Glomerular visceral epithelial cell (primary cell): Measurements from ENCODE around the gene NT5C2.
A peak's percentile ranks its signal among the peaks of the same experiment; 100 is the strongest.
"Not testable (repeated sequence)": the region's sequence is repeated elsewhere in the genome, so short reads cannot be mapped to it uniquely, and the experiment has no call there.

Experiments
- DNase-seq: peaks from one replicate; pipeline ENCODE4 v3.0.0-alpha.2; 2016; ENCODE audit errors: extremely low spot score

The NT5C2 gene

DNA sequence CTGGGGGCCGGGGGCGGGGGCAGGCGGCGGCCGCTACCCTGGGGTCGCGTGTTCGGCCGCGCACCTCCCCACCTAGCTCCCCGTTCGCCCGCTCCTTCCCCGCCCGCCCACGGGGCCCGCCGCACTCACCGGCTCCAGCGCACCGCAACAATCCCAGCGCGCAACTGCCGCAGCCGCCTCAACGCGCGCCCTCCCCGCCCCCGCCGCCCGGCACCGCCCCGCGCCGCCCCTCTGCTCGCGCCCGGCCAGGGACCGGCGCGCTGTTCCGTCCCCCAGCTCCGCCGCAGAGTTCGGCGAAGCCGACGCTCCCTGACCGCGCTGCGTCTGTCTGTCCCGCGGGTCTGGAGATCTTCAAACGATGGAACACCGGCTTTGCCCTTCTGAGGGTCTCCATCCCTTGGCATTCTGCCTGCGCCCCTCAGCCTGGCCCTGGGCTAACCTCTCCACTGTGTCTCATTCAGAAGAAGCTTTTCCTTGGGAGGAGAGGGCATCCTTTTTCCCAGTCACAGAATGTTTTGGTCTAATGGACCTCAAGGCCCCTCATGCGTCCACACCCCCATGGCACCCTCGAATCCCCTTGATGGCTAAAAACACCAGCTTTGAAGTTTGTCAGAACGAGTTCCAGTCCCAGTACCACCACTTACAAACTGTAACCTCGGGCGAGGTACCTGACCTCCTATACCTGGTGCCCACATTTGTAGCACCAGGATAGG lies at the start of gene NT5C2:
Gene NT5C2, minus strand, starts transcription at position 166 of the 713 bp plus-strand sequence. CDS start 18,314 bp downstream, outside the sequence.
- DNase-seq: peak; percentile 83

DNA sequence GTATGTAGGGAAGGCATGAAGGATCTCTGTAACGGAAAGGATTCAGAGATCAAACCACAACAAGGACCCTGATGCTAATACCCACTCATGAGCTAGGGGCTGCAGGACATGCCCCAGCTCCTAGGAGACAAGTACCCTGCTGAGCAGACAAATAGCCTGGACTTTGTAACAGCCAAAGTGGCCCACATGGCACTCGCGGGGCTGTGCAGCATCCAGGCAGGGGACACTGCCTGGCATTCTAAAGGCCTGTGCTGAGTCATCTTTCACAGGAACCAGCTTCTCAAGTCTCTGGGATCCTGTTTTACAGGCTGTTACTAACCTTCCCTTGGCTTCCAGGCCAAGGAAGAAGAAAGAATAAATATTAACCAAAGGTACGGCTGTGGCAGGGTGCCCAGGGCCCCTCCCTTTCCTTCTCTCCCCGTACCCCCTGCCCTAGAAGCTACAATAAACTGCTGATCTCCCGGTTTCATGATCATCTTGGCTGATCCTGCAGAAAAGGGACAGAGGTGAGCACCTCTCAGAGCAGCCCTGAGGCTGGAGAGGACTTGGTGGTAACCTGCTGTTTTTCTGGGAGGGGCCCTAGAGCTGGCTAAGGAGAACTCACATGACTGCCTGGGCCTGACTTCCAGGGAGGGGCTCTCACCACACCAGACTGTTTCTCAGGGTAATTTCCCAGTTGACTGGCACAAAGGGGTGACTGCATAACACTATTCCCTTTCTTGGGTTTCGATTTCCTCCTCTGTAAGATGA lies 48.4 kb upstream of the NT5C2 start:
- DNase-seq: peak; percentile 80

DNA sequence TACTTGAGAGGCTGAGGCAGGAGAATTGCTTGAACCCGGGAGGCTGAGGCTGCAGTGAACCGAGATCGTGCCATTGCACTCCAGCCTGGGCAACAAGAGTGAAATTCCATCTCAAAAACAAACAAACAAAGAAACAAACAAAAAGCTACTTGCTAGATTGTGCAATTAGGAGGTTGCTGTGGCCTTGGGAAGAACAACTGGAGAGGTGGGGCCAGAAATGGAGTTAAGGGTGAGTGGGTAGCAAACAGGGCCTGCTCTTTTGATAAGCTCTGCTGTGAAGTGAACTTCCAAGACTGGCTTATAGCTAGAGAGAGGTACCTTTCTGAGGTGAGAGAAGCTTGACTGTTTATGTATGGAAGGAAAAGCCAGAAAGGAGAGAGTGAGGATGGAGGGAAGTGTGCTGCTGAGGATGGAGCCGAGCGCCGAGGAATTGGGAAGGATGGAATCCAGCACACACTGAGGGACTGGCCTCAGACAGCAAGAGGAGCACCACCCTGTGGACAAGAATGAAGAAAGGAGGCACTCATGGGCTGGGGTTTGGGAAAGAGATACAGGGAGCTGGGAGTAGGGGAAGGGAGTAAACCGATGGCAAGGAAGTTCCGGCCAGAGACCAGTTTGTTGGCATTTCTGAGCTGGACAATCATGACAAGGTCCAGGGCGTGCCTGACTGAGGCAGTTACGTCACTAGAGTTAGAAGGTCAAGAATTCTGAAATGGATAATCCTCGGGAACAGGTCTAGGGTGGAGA lies 45.6 kb upstream of the NT5C2 start:
- DNase-seq: no peak

DNA sequence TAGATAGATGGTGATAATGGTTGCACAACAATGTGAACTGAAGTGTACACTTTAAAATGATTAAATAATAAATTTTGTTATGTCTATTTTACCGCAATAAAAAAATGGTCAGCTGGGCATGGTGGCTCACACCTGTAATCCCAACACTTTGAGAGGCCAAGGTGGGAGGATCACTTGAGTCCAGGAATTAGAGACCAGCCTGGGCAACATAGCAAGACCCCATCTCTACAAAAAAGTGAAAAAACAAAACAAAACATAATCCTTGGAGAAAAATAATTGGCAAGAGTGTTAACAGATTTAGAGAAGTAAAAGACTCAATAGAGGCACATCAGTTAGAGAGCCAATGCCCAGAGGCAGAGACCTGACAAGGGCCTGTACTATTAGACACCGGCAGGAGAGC lies 42.7 kb upstream of the NT5C2 start:
- no peak for DNase-seq

DNA sequence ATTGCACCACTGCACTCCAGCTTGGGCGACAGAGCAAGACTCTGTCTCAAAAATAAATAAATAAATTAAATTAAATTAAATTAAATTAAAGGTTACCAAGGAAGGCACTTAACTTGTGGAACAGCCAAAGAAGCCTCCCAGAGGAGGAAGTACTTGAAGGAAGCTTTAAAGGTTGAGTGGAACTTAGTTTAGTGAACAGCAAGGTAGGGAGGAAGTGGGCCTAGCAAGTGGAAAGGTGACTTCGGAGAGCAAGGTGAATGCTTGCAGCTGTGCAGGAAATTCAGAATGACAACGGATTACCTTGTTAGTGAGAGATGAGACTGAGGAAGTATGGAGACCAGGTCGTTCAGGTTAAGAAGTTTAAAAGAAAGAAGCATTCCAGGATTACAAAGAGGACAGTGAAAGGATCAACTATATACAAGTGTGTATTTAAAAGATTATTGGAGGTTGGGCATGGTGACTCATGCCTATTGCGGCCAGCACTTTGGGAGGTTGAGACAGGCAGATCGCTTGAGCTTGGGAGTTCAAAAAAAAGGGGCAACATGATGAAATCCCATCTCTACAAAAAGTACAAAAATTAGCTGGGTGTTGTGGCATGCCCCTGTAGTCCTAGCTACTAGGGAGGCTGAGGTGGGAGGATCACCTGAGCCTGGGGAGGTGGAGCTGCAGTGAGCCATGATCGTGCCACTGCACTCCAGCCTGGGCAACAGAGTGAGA lies 39.9 kb upstream of the NT5C2 start:
- DNase-seq: peak; percentile 41

DNA sequence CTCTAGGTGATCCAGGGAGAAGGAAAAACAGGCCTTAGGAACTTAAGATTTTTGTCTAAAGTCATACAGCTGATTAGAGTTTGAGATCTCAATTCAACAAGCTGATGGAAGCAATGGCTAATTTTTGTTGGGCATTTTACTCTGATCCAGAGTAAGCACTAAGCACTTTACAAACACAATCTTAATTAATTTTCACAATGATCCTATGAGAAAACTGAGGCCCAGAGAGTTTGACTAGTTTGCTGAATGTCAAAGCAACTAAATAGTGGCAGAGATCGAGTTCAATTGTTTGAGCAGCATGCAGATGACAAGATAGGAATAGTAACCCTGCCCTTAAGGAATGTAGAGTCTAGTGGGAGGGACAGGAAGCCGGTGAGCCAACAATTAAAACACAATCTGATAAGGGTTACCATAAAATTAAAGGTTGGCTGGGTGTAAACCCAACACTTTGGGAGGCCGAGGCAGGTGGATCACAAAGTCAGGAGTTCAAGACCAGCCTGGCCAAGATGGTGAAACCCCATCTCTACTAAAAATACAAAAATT lies 39.1 kb upstream of the NT5C2 start:
- DNase-seq: no peak

DNA sequence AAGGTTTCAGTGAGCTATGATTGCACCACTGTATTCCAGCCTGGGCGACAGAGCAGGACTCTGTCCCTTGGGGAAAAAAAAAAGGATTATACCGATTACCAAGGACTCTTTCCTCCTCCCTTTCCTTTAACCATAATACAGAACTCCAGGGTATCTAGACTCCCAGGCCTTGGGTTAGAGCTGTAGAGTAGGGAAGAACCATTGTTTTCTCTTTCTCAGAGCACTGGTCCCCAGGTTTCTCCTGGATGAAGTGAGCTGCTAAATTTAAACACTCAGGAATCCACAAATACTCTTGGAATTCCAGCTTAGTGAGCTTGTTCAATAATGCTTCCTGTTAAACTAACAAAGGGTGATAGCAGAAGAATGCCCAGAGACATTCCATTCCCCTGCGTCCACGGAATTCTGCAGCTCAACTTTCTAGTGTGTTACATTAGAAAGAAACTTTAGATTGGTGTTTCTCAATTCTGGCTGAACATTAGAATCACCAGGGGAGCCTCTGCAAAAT lies 38.0 kb upstream of the NT5C2 start:
- DNase-seq: peak; percentile 90

DNA sequence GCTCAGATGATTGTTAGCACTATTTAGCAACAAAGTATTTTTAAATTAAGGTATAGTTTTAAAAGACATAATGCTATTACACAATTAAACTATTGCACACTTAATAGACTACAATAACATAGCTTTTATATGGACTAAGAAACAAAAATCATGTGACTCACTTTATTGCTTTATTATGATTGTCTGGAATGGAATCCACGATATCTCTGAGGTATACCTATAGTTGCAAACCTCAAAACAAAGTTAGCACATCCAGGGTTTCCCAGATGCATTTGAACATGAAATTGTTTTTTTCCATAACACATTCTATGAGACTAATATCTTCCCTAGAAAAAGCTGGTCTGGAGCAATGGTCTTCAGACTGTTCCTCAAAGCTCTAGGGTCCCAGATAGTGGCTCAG lies 34.3 kb upstream of the NT5C2 start:
- no peak for DNase-seq

DNA sequence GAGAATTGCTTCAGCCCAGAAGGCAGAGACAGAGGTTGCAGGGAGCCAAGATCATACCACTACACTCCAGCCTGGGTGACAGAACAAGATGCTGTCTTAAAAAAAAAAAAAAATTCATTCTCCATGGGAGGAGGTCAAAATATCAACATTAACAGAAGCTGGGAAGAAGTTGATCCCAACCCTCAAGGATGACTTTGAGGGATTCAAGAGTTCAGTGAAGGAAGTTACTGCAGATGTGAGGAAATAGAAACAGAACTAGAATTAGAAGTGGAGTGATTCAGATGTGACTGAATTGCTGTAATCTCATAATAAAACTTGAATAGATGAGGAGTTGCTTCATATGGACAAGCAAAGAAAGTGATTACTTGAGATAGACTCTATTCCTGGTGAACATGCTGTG lies 32.9 kb upstream of the NT5C2 start:
- no peak for DNase-seq

DNA sequence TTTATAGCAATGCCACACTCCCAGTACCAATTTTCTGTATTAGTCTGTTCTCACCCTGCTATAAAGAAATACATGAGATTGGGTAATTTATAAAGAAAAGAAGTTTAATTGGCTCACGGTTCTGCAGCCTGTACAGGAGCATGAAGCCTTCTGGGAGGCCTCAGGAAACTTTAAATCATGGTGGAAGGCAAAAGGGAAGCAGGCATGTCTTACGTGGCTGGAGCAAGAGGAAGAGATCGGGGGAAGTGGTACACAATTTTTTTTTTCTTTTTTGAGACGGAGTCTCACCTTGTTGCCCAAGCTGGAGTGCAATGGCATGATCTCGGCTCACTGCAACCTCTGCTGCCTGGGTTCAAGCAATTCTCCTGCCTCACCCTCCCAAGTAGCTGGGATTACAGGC lies 31.6 kb upstream of the NT5C2 start:
- DNase-seq: not testable (repeated sequence)

DNA sequence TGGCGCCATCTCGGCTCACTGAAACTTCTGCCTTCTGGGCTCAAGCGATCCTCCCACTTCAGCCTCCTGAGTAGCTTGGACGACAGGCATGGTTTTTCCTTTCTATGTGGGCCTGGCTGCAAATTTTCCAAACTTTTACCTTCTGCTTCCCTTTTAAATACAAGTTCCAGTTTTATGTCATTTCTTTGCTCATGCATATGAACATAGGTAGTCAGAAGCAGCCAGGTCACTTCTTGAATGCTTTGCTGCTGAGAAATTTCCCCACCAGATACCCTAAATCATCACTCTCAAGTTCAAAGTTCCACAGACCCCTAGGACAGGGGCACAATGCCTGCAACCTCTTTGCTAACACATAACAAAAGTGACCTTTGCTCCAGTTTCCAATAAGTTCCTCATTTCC lies 31.1 kb upstream of the NT5C2 start:
- no peak for DNase-seq

DNA sequence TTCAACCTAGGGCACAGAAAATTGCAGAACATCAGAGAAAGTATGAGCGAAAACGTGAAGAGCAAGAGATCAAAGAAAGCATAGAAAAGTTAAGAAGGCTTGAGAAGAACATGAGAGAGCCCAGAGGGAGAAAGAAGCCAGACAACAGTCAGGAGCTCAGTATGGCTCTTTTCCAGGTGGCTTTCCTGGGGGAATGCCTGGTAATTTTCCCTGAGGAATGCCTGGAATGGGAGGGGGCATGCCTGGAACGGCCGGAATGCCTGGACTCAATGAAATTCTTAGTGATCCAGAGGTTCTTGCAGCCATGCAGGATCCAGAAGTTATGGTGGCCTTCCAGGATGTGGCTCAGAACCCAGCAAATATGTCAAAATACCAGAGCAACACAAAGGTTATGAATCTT lies 23.3 kb upstream of the NT5C2 start:
- DNase-seq: peak; percentile 19

DNA sequence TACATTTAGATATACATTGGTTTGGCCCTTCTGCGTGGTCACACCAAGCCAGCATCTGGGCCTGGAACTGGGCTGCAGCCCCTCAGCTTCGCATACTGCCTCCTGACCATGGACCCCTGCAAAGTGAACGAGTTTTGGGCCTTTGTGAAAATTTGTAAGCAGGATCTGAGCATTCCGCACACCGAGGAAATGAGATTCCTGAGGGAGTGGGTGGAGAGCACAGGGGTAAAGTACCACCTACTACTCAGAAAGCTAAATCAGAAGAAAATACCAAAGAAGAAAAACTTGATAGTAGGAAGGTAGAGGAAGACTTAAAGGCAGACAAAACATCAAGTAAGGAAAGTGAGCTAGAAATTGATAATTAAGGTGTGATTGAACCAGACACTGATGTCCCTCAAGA lies 22.5 kb upstream of the NT5C2 start:
- no peak for DNase-seq

DNA sequence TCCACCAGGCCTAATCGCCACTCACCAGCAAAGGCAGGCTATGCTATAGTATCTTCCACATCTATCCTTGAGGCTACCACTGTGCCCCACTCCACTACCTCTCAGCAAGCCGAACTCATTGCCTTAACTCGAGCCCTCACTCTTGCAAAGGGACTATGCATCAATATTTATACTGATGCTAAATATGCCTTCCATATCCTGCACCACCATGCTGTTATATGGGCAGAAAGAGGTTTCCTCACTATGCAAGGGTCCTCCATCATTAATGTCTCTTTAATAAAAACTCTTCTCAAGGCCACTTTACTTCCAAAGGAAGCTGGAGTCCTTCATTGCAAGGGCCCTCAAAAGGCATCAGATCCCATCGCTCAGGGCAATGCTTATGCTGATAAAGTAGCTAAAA lies 17.2 kb upstream of the NT5C2 start:
- DNase-seq: not testable (repeated sequence)

DNA sequence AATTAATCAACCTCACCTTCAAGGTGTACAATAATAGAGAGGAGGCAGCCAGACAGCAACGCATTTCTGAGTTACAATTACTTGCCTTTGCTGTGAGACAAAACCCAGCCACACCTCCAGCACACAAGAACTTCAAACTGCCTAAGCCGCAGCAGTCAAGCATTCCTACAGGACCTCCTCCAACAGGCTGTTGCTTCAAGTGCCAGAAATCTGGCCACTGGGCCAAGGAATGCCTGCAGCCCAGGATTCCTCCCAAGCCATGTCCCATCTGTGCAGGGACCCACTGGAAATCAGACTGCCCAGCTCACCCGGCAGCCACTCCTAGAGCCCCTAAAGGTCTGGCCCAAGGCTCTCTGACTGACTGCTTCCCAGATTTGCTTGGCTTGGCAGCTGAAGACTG lies 14.6 kb upstream of the NT5C2 start:
- DNase-seq: not testable (repeated sequence)

DNA sequence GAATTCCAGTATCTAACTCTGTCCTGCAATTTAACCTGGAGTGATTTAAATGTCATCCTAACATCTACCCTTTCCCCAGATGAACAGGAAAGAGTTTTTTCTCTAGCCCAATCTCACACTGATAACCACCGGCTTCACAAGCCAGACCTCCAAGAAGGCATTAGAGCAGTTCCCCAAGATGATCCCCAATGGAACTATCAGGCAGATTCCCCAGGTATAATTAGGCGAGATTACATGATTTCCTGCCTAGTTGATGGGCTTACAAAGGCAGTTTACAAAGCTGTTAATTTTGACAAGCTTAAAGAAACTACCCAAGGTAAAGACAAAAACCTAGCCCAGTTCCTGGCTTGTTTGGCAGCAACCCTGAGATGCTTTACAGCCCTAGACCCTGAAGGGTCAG lies 14.1 kb upstream of the NT5C2 start:
- no peak for DNase-seq

DNA sequence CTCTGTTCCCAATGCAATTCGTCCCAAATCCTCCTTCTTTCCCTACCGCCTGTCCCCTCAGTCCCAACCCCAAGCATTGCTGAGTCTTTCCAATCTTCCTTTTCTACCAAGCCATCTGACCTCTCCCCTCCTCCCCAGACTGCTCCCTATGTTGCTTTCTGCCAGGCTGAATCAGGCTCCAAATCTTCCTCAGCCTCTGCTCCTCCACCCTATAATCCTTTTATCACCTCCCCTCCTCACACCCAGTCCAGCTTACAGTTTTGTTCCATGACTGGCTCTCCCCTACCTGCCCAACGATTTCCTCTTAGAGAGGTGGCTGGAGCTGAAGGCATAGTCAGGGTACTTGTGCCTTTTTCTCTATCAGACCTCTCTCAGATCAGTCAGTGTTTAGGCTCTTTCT lies 13.6 kb upstream of the NT5C2 start:
- DNase-seq: not testable (repeated sequence)

DNA sequence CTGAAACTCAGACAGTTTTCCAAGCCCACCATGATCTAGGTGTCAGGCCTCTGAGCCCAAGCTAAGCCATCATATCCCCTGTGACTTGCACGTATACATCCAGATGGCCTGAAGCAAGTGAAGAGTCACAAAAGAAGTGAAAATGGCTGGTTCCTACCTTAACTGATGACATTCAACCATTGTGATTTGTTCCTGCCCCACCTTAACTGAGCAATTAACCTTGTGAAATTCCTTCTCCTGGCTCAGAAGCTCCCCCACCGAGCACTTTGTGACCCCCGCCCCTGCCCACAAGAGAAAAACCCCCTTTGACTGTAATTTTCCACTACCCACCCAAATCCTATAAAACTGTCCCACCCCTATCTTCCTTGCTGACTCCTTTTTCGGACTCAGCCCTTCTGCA lies 12.3 kb upstream of the NT5C2 start:
- DNase-seq: not testable (repeated sequence)

DNA sequence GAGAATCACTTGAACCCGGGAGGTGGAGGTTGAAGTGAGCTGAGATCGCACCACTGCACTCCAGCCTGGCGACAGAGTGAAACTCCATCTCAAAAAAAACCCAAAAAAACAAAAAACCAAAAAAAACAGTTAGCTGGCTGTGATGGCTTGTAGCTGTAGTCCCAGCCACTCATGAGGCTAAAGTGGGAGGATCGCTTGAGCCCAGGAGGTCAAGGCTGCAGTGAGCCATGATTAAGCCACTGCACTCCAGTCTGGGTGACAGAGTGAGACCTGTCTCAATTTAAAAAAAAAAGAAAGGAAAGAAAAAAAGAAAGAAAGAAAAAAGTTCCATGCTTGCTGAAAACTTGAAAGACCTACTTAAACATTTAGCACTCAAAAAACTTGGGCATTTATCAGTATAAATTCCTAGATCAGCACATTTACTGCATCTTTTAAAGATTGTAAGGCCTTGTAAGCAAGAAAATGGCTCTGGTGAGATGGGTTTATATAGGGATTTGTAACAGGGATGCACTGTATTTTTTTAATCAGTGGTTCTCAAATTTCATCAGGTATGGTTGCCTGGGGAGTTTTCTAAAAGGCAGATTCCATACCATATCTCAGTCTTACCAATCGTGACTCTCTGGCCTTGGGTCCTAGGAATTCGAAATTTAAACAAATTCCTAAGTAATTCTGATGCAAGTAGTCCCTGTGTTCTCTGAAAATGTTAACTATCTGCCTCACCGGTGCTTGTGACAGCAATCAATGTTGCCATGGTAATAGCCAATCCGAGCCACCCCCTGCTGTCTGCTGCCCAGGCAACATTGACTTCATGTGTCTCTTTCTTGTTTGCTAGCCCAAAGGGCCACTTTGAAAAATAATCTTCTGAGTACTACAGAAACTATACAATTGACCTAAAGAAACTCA lies 11.5 kb upstream of the NT5C2 start:
- DNase-seq: no peak

DNA sequence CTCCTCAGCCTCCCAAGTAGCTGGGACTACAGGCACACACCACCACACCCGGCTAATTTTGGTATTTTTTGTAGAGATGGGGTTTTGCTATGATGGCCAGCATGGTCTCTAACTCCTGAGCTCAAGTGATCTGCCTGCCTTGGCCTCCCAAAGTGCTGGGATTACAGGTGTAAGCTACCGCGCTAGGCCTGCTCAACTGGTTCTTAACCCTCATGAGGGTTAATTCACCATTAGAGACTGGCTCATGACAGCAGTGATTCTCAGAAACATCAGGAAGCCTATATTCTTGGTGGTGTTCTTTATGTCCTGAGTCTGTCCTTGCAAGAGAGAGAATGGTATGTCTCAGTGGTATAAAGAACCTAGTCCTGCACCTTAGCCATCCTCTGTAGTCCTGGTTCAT lies 10.4 kb upstream of the NT5C2 start:
- no peak for DNase-seq
